Measurements from ENCODE around the gene SLC19A1.

- TF ChIP-seq, protein P1, sequence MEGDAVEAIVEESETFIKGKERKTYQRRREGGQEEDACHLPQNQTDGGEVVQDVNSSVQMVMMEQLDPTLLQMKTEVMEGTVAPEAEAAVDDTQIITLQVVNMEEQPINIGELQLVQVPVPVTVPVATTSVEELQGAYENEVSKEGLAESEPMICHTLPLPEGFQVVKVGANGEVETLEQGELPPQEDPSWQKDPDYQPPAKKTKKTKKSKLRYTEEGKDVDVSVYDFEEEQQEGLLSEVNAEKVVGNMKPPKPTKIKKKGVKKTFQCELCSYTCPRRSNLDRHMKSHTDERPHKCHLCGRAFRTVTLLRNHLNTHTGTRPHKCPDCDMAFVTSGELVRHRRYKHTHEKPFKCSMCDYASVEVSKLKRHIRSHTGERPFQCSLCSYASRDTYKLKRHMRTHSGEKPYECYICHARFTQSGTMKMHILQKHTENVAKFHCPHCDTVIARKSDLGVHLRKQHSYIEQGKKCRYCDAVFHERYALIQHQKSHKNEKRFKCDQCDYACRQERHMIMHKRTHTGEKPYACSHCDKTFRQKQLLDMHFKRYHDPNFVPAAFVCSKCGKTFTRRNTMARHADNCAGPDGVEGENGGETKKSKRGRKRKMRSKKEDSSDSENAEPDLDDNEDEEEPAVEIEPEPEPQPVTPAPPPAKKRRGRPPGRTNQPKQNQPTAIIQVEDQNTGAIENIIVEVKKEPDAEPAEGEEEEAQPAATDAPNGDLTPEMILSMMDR (IDR thresholded peaks at IDR 0.05) = no peak
- no peak for TF ChIP-seq POLR2A (IDR thresholded peaks at IDR 0.05)
These were observed 4.7 kb upstream of the SLC19A1 start for GRCh38 chr21:45546636-45547544.
